HFFc6 (cell line): ENCODE measurements around the gene UAP1. TPM values are rescaled to one million over a fixed set of nuclear protein-coding genes. Genes with fewer than 3 reads are reported as not detected.
"Not testable (repeated sequence)": the region's sequence is repeated elsewhere in the genome, so short reads cannot be mapped to it uniquely, and the experiment has no call there.

Experiments
- DNase-seq: peaks from one replicate; pipeline ENCODE4 v3.0.0-alpha.2; 2018
- H3K27ac Mint-ChIP-seq: 2 replicates; pipeline ENCODE4 v1.8.0; 2020; ENCODE audit warnings: mild to moderate bottlenecking, mixed read lengths
- H3K27me3 Mint-ChIP-seq: 2 replicates; pipeline ENCODE4 v1.8.0; 2021; ENCODE audit warnings: mild to moderate bottlenecking, moderate library complexity, mixed read lengths; ENCODE audit not compliant: insufficient read depth
- H3K36me3 Mint-ChIP-seq: 2 replicates; pipeline ENCODE4 v1.8.0; 2021; ENCODE audit warnings: low read depth, mixed read lengths
- H3K4me1 Mint-ChIP-seq: 2 replicates; pipeline ENCODE4 v1.8.0; 2020; ENCODE audit warnings: low read depth, mixed read lengths
- H3K4me3 Mint-ChIP-seq: 2 replicates; pipeline ENCODE4 v1.8.0; 2020; ENCODE audit warnings: mild to moderate bottlenecking, moderate library complexity, mixed read lengths
- H3K9me3 Mint-ChIP-seq: 2 replicates; pipeline ENCODE4 v1.8.0; 2020; ENCODE audit warnings: mild to moderate bottlenecking, mixed read lengths
- CTCF ChIP-seq: fragments of 200-600 bp; sonication (generic); IDR thresholded peaks from 2 replicates; pipeline ENCODE4 v1.5.0; 2021; ENCODE audit warnings: antibody characterized with exemption, mild to moderate bottlenecking
- total RNA-seq, 6 experiments: library from RNA; stranded (reverse); fragmentation: NEBNext Ultra II Directional; extraction: Animal tissue kit (Norgen Biotek cat#: 25700); gene quantifications; 2 replicates in 1 of 6; 3 replicates in 5 of 6; pipeline ENCODE4 v1.2.3, GENCODE V29; 2021

The UAP1 gene
- total RNA-seq, 6 experiments from 2014 or later: 105 to 192 (median 117) TPM

- no peak for TF ChIP-seq CTCF
- no peak overlapping the region for H3K4me3 Mint-ChIP-seq
- H3K4me1 Mint-ChIP-seq: peaks cover 10% of the 10 kb centered on the region
- H3K27me3 Mint-ChIP-seq: no peaks in the 10 kb centered on the region
- no peak overlapping the region for H3K27ac Mint-ChIP-seq
- no peaks in the 10 kb centered on the region for H3K9me3 Mint-ChIP-seq
- H3K36me3 Mint-ChIP-seq: peaks cover 51% of the 10 kb centered on the region
- no peak for DNase-seq
Observed at GRCh38 chr1:162599451-162599850, 37.9 kb downstream of the UAP1 start.

DNA sequence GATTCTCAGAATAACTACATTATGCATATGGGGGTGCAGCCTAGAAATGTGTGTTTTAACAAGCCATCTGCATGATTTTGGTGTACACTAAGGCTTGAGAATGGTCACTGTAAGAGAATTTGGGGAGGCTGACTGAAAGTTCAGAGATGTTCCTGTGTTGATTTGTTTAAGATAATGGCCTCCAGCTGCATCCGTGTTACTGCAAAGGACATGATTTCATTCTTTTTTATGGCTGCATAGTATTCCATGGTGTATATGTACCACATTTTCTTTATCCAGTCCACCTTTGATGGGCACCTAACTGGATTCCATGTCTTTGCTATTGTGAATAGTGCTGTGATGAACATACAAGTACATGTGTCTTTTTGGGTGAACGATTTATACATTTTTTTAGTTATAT is 41.6 kb downstream of the UAP1 start:
- Mint-ChIP-seq H3K36me3 (peaks cover 38% of the 10 kb centered on the region), H3K4me1 (peaks cover 31% of the 10 kb centered on the region)
- H3K27ac Mint-ChIP-seq, H3K27me3 Mint-ChIP-seq, H3K4me3 Mint-ChIP-seq, DNase-seq, H3K9me3 Mint-ChIP-seq: not testable (repeated sequence)

DNA sequence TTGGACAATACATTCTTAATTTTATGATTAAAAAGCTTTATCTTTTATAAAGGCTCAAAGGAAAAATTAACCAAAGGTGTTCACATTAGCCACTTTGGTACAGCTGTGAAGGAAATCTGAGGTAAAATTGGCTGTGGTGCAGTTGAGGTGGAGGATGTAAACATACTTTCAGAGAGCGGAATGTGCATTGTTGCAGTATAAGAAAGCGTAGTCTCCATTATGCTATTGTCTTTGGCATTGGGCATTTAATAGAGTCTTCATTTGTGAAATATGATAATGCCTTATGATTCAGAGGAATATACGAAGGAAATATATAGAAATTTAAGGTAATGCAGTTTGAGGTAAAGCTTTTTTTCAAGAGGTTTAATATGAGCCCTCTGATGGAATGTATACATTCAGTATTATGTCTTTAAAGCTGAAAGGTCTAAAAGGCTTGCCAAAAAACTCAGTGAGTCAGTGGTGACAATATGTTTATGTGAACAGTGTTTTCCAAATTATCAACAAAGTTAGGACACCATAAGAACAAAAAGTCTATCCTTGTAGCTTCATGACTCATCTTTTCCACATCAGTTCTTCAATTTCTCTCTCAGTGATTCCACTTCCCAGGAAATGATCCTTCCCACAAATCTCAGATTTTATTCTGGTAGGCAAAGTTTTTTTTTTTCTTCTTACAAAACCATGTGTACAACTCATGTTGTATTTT is 43.9 kb downstream of the UAP1 start:
- peaks cover 1% of the 10 kb centered on the region; the same call in 1 of the 2 replicates for H3K27me3 Mint-ChIP-seq
- H3K9me3 Mint-ChIP-seq: no peaks in the 10 kb centered on the region
- H3K27ac Mint-ChIP-seq: peak overlapping the region; percentile 72
- H3K4me1 Mint-ChIP-seq: peaks cover 32% of the 10 kb centered on the region
- peak; percentile 93 for DNase-seq
- H3K4me3 Mint-ChIP-seq: peak overlapping the region; percentile 16
- no peak for TF ChIP-seq CTCF
- peaks cover 38% of the 10 kb centered on the region for H3K36me3 Mint-ChIP-seq

DNA sequence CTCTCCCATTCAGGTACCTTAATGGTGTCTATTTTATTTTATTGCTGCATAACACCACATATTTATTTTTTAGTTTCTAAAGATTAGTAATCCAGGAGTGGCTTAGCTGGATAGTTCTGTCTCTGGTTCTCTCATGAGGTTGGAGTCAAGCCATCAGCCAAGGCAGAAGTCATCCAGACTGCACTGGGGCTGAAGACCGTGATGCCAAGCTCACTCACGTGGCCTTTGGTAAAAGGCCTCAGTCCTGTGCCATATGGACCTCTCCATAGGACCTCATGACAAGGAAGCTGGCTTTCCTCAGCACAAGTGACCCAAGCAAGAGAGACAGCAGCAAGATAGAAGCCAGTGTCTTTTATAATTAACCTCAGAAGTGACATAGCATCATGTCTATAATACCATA is 47.8 kb downstream of the UAP1 start:
- Mint-ChIP-seq H3K27me3 (peaks cover 1% of the 10 kb centered on the region; the same call in 1 of the 2 replicates), H3K27ac (peak overlapping the region; percentile 55; the same call in 1 of the 2 replicates), H3K9me3 (no peaks in the 10 kb centered on the region), H3K4me1 (peaks cover 48% of the 10 kb centered on the region), H3K4me3 (no peak overlapping the region), H3K36me3 (peaks cover 5% of the 10 kb centered on the region)
- DNase-seq: no peak
- no peak for TF ChIP-seq CTCF

- H3K9me3 Mint-ChIP-seq: peaks cover 13% of the 10 kb centered on the region
- no peaks in the 10 kb centered on the region for H3K27me3 Mint-ChIP-seq
- H3K4me1 Mint-ChIP-seq: peaks cover 37% of the 10 kb centered on the region
- H3K27ac Mint-ChIP-seq: peak overlapping the region; percentile 61
- TF ChIP-seq CTCF: no peak
- H3K4me3 Mint-ChIP-seq: no peak overlapping the region
- H3K36me3 Mint-ChIP-seq: peaks cover 30% of the 10 kb centered on the region
- peak; percentile 19 for DNase-seq
Observed at GRCh38 chr1:162612606-162613400, 51.3 kb downstream of the UAP1 start.

DNA sequence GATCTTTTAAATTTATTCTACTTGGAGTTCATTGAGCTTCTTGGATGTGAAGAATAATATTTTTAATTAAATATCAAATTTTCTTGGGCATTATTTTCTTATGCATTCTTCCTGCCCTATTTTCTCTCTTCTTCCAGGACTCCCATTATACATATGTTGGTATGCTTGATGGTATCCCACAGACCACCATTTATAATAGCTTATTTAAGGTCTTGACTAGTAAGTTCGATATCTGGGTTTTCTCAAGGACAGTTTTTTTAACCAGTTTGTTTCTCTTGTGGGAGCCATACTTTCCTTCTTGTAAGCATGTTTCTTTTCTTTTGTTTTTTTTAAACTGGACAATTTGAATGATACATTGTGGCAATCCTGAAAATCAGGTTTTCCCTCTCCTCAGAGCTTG is 55.3 kb downstream of the UAP1 start:
- Mint-ChIP-seq H3K27me3 (no peaks in the 10 kb centered on the region; the same call in 1 of the 2 replicates), H3K27ac (no peak overlapping the region), H3K4me1 (peaks cover 31% of the 10 kb centered on the region), H3K9me3 (peaks cover 14% of the 10 kb centered on the region), H3K4me3 (no peak overlapping the region), H3K36me3 (peaks cover 32% of the 10 kb centered on the region)
- TF ChIP-seq CTCF: no peak
- DNase-seq: no peak
